ENCODE measurements around the gene KLHL36. TPM values are rescaled to one million over a fixed set of nuclear protein-coding genes. Genes with fewer than 3 reads are reported as not detected.
A peak's percentile ranks its signal among the peaks of the same experiment; 100 is the strongest.

KLHL36 gene
- total and polyA plus RNA-seq, 12 donors: 14.7 to 77.9 (median 55.3) TPM

- Histone ChIP-seq H3K36me3 (peaks cover 0 to 35% (median 0%) of the 10 kb centered on the region in 9 donors), H3K27me3 (peaks cover 0 to 16% (median 0%) of the 10 kb centered on the region in 7 donors), H3K4me1 (peaks cover 3 to 72% (median 18%) of the 10 kb centered on the region in 9 donors), H3K4me3 (peak overlapping the region in 8 of 10 donors; percentile 58 to 95 (median 74)), H3K9me3 (no peaks in the 10 kb centered on the region), H3K27ac (peak overlapping the region in 1 of 10 donors; percentile 90)
- TF ChIP-seq, protein P1, sequence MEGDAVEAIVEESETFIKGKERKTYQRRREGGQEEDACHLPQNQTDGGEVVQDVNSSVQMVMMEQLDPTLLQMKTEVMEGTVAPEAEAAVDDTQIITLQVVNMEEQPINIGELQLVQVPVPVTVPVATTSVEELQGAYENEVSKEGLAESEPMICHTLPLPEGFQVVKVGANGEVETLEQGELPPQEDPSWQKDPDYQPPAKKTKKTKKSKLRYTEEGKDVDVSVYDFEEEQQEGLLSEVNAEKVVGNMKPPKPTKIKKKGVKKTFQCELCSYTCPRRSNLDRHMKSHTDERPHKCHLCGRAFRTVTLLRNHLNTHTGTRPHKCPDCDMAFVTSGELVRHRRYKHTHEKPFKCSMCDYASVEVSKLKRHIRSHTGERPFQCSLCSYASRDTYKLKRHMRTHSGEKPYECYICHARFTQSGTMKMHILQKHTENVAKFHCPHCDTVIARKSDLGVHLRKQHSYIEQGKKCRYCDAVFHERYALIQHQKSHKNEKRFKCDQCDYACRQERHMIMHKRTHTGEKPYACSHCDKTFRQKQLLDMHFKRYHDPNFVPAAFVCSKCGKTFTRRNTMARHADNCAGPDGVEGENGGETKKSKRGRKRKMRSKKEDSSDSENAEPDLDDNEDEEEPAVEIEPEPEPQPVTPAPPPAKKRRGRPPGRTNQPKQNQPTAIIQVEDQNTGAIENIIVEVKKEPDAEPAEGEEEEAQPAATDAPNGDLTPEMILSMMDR (IDR thresholded peaks at IDR 0.05): no peak
- intact Hi-C loops (cut with DNase I): loop anchor here in 3 of 10 donors (5.0 to 10.0 kb wide), 3 partner anchors 89 to 332 kb away; no protein-coding TSS in a partner anchor
- ATAC-seq (no peak), DNase-seq (no peak)
- WGBS, 2 donors: 52 to 63% methylated on average over 13 of the region's 13 CpGs
These were observed 31.8 kb upstream of the KLHL36 start for GRCh38 chr16:84616515-84616914.

DNA sequence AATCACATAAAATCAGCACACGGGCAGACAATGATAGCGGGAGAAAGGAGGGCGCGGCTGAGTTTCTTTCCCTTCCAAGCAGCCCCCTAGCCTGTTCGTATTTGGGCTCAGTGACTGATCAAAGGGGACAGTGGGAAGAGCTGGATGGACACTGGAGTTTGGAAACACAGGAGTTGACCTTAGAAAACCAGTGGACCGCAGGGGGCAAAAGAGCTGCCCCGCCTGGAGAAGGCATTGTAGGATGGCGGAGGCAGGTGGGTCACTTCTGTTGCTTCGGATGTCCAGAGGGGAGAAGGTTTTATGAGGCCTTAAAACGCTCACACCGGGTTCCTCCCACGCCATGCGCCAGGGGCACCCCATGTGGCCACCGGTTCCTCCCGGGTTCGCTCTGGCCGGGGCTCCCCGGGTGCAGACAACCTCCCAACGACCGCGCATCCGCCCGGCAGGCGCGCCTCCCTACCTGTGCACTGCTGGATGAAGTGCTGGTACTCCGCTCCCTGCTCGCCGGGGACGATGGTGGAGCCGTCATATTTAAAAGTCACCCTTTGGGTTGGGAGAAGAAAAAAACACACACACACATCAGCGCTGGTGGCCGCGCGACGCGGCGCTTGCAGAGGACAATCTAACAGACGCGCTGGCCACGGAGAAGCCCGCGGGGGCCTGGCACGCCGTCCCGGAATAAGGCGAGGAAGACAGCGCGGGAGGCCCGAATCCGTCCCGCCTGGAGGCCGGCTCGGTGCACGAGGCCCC is 31.1 kb upstream of the KLHL36 start:
- DNase-seq (peak in 1 of 2 donors; percentile 37), ATAC-seq (peak in 5 of 8 donors; percentile 2 to 47 (median 16))
- Histone ChIP-seq H3K9me3 (no peaks in the 10 kb centered on the region), H3K4me1 (peaks cover 3 to 69% (median 15%) of the 10 kb centered on the region in 9 donors), H3K27me3 (peaks cover 0 to 16% (median 0%) of the 10 kb centered on the region in 7 donors), H3K36me3 (peaks cover 0 to 28% (median 0%) of the 10 kb centered on the region in 9 donors), H3K27ac (peak overlapping the region in 9 of 10 donors; percentile 1 to 90 (median 58)), H3K4me3 (peak overlapping the region; percentile 52 to 95 (median 72))
- TF ChIP-seq, protein P1 (IDR thresholded peaks at IDR 0.05): no peak
- WGBS, 2 donors: 3 to 4% methylated on average over 54 of the region's 54 CpGs
- intact Hi-C loops (cut with DNase I): loop anchor here in 3 of 10 donors (5.0 to 10.0 kb wide), 3 partner anchors 90 to 332 kb away; no protein-coding TSS in a partner anchor

DNA sequence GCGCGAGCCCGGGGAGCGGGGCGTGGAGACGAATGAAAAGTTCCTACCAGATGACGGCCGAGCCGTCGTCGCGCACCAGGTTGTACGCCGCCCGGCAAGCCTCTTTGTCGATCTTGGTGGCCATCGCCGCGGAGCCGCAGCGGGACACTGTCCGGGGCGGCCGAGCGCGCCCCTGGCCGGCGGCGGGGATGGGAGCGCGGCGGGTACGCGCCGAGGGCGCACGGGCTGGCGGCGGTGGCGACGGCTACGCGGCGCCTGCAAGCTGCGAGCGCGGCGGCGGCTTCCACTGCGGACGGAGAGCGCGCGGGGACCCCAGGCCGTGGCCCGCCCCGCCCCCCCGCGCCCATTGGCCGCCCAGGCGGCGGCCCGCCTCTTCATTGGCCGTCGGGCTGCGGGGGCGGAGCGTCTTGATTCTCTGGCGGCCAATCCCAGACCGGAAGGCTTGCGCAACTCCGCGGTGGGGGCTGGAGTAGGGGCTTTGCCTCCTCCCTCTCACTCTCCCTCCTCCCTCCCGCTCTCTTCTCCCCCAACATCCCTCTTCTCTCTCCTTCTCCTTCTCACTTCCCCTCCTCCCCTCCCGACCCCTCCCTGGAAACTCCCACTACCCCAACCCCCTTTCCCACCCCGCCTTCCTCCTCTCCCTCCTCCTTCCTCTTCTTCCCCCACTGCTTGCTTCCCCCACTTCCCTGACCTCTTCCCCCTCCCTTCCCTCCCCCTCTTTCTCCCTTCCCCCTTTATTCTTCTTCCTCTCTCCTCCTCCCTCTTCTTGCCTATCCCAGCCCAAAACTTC is 30.3 kb upstream of the KLHL36 start, which contains the start of gene COTL1:
COTL1 (minus strand) TSS at position 288 of the 790 bp plus-strand sequence; CDS start at position 124, 164 bp downstream.
- WGBS, 2 donors: 0% methylated on average over 6 to 76 of the region's 76 CpGs
- H3K4me1 ChIP-seq: peaks cover 3 to 65% (median 17%) of the 10 kb centered on the region in 9 donors
- peak; percentile 95 to 97 for DNase-seq
- no peaks in the 10 kb centered on the region for H3K9me3 ChIP-seq
- H3K36me3 ChIP-seq: peaks cover 0 to 20% (median 0%) of the 10 kb centered on the region in 9 donors
- peak within 1 kb of the TSS in 9 of 10 donors; percentile 1 to 90 (median 58) for H3K27ac ChIP-seq
- TF ChIP-seq, protein P1 (IDR thresholded peaks at IDR 0.05): no peak
- intact Hi-C loops (cut with DNase I): loop anchor here in 3 of 10 donors (5.0 to 10.0 kb wide), 3 partner anchors 91 to 333 kb away; no protein-coding TSS in a partner anchor
- peak; percentile 89 to 95 (median 94) for ATAC-seq
- H3K27me3 ChIP-seq: peaks cover 0 to 16% (median 0%) of the 10 kb centered on the region in 7 donors
- peak within 1 kb of the TSS; percentile 52 to 95 (median 72) for H3K4me3 ChIP-seq
